Activated CD8-positive, alpha-beta T cell treated with anti-CD3 and anti-CD28 coated beads for 36 hours (primary cell): ENCODE results near the gene MYO3B. TPM values are rescaled to one million over a fixed set of nuclear protein-coding genes. Genes with fewer than 3 reads are reported as not detected.

Source experiments
- ATAC-seq: fragments of 200-7000 bp; cut with Tn5 transposase; one replicate; pipeline ENCODE4 v1.10.0; 2021; ENCODE audit warnings: mild to moderate bottlenecking, moderate library complexity
- CTCF ChIA-PET: fragments of 350-600 bp; sonication (Branson Sonifier 250); formaldehyde crosslinking; loops from one replicate; lab custom pipeline; 2021; ENCODE audit warnings: antibody characterized with exemption; lab: Charles Lee
- POLR2A ChIA-PET: fragments of 350-600 bp; sonication (Branson Sonifier 250); formaldehyde crosslinking; loops from one replicate; lab custom pipeline; 2021; ENCODE audit warnings: antibody characterized with exemption; lab: Charles Lee
- DNase-seq: peaks from one replicate; pipeline ENCODE4 v3.0.0-alpha.2; 2020
- H3K27ac Mint-ChIP-seq: one replicate; pipeline ENCODE4 v1.8.0; 2021; ENCODE audit warnings: mild to moderate bottlenecking, mixed read lengths
- H3K27me3 Mint-ChIP-seq: one replicate; pipeline ENCODE4 v1.8.0; 2021; ENCODE audit warnings: mixed read lengths
- H3K36me3 Mint-ChIP-seq: one replicate; pipeline ENCODE4 v1.8.0; 2021; ENCODE audit warnings: low read depth, mixed read lengths
- H3K4me1 Mint-ChIP-seq: one replicate; pipeline ENCODE4 v1.8.0; 2021; ENCODE audit warnings: low read depth, mixed read lengths
- H3K4me3 Mint-ChIP-seq: one replicate; pipeline ENCODE4 v1.8.0; 2021; ENCODE audit warnings: mild to moderate bottlenecking, moderate library complexity, mixed read lengths
- H3K9me3 Mint-ChIP-seq: one replicate; pipeline ENCODE4 v1.8.0; 2021; ENCODE audit warnings: mixed read lengths
- CTCF ChIP-seq: fragments of 200-600 bp; IDR thresholded peaks from one replicate; pipeline ENCODE4 v1.8.0; 2022; ENCODE audit warnings: antibody characterized with exemption, mild to moderate bottlenecking
- intact Hi-C: fragments of 100-400 bp; cut with micrococcal nuclease; formaldehyde crosslinking; loops from one replicate; pipeline ENCODE4 v1.10.0; 2022
- total RNA-seq, 2 experiments: library from RNA; stranded (reverse); gene quantifications; one replicate each; pipeline ENCODE4 v1.2.3, GENCODE V29; 2021

MYO3B gene
- total RNA-seq, 2 experiments from 2014 or later: 0.09 to 0.20 TPM

GRCh38 chr2:170264522-170264860 lies 86.5 kb downstream of the MYO3B start:
- ChIA-PET POLR2A (no interaction called here), CTCF (no interaction called here)
- intact Hi-C loops: no loop called here
- peaks cover 4% of the 10 kb centered on the region for H3K27me3 Mint-ChIP-seq
- peaks cover 8% of the 10 kb centered on the region for H3K9me3 Mint-ChIP-seq
- ATAC-seq: no peak
- no peak for TF ChIP-seq CTCF
- no peak overlapping the region for H3K4me3 Mint-ChIP-seq
- no peaks in the 10 kb centered on the region for H3K4me1 Mint-ChIP-seq
- DNase-seq: no peak
- H3K27ac Mint-ChIP-seq: no peak overlapping the region
- H3K36me3 Mint-ChIP-seq: no peaks in the 10 kb centered on the region

GRCh38 chr2:170264865-170265264 lies 86.9 kb downstream of the MYO3B start:
- no peak for ATAC-seq
- intact Hi-C loops: no loop called here
- Mint-ChIP-seq H3K27ac (no peak overlapping the region), H3K36me3 (no peaks in the 10 kb centered on the region), H3K4me3 (no peak overlapping the region), H3K4me1 (no peaks in the 10 kb centered on the region), H3K27me3 (peaks cover 4% of the 10 kb centered on the region), H3K9me3 (peaks cover 8% of the 10 kb centered on the region)
- TF ChIP-seq CTCF: no peak
- no peak for DNase-seq
- ChIA-PET CTCF (no interaction called here), POLR2A (no interaction called here)

- CTCF ChIA-PET: interaction anchor here (1.1 kb wide), 1 partner anchor 144 kb away, joined by 3 read pairs; no protein-coding TSS in a partner anchor
- DNase-seq (no peak), ATAC-seq (no peak)
- intact Hi-C loops: no loop called here
- no peak for TF ChIP-seq CTCF
- H3K27me3 Mint-ChIP-seq: peaks cover 4% of the 10 kb centered on the region
- no peaks in the 10 kb centered on the region for H3K4me1 Mint-ChIP-seq
- no peaks in the 10 kb centered on the region for H3K36me3 Mint-ChIP-seq
- no peak overlapping the region for H3K4me3 Mint-ChIP-seq
- peaks cover 8% of the 10 kb centered on the region for H3K9me3 Mint-ChIP-seq
- H3K27ac Mint-ChIP-seq: no peak overlapping the region
- POLR2A ChIA-PET: no interaction called here
Observed at GRCh38 chr2:170265321-170265720, 87.4 kb downstream of the MYO3B start.

GRCh38 chr2:170266358-170266757 lies 88.4 kb downstream of the MYO3B start:
- H3K36me3 Mint-ChIP-seq: no peaks in the 10 kb centered on the region
- DNase-seq: no peak
- ATAC-seq: no peak

GRCh38 chr2:170267071-170267470 lies 89.1 kb downstream of the MYO3B start:
- H3K4me1 Mint-ChIP-seq: no peaks in the 10 kb centered on the region
- ATAC-seq (no peak), DNase-seq (no peak)
- TF ChIP-seq CTCF: no peak
- H3K27me3 Mint-ChIP-seq: peaks cover 6% of the 10 kb centered on the region
- ChIA-PET POLR2A (interaction anchor here (0.6 kb wide), 1 partner anchor 94 kb away, joined by 3 read pairs; no protein-coding TSS in a partner anchor), CTCF (interaction anchor here (0.9 kb wide), 1 partner anchor 31 kb away, joined by 3 read pairs; no protein-coding TSS in a partner anchor)
- H3K4me3 Mint-ChIP-seq: no peak overlapping the region
- no peaks in the 10 kb centered on the region for H3K36me3 Mint-ChIP-seq
- peaks cover 6% of the 10 kb centered on the region for H3K9me3 Mint-ChIP-seq
- no peak overlapping the region for H3K27ac Mint-ChIP-seq
- intact Hi-C loops: no loop called here

More at GRCh38 chr2:170266358-170266757, 88.4 kb downstream of the MYO3B start:
- Mint-ChIP-seq H3K27ac (no peak overlapping the region), H3K27me3 (peaks cover 6% of the 10 kb centered on the region), H3K9me3 (peaks cover 6% of the 10 kb centered on the region), H3K4me1 (no peaks in the 10 kb centered on the region), H3K4me3 (no peak overlapping the region)
- ChIA-PET CTCF (interaction anchor here (1.1 kb wide), 1 partner anchor 143 kb away, joined by 3 read pairs; no protein-coding TSS in a partner anchor), POLR2A (no interaction called here)
- TF ChIP-seq CTCF: no peak
- intact Hi-C loops: no loop called here
